ENCODE data around the gene FMNL2.
A peak's percentile ranks its signal among the peaks of the same experiment; 100 is the strongest.

The FMNL2 gene

DNA sequence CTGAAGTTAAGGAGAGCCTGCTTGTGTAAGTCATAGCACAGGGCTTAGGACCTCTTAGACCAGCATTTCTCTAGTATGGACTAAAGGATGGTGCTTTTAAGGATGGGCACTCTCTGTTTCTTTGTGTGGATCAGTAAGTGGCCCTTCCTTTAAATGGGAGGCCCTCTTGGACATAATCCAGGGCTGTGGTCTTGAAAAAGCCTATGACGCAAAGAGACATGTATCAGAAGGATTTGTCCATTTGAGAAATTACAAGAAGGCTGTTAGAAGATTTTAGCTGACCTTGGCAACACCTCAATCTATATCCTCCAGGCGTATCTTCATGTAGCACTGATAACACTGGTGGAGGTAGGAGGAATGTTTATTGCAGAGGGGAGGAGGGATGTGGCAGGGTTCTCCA is 303.1 kb downstream of the FMNL2 start:
- in situ Hi-C loops (cut with HindIII; ENCODE audit: low sequenced_read_pairs), result no loop called here
- TF ChIP-seq, protein P1, sequence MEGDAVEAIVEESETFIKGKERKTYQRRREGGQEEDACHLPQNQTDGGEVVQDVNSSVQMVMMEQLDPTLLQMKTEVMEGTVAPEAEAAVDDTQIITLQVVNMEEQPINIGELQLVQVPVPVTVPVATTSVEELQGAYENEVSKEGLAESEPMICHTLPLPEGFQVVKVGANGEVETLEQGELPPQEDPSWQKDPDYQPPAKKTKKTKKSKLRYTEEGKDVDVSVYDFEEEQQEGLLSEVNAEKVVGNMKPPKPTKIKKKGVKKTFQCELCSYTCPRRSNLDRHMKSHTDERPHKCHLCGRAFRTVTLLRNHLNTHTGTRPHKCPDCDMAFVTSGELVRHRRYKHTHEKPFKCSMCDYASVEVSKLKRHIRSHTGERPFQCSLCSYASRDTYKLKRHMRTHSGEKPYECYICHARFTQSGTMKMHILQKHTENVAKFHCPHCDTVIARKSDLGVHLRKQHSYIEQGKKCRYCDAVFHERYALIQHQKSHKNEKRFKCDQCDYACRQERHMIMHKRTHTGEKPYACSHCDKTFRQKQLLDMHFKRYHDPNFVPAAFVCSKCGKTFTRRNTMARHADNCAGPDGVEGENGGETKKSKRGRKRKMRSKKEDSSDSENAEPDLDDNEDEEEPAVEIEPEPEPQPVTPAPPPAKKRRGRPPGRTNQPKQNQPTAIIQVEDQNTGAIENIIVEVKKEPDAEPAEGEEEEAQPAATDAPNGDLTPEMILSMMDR (IDR thresholded peaks at IDR 0.05; ENCODE audit: low read depth, low read length), result no peak
- no peak overlapping the region for H3K4me3 ChIP-seq (ENCODE audit: low read depth, low read length)
- DNase-seq (ENCODE audit: low read depth, low spot score), result no peak

DNA sequence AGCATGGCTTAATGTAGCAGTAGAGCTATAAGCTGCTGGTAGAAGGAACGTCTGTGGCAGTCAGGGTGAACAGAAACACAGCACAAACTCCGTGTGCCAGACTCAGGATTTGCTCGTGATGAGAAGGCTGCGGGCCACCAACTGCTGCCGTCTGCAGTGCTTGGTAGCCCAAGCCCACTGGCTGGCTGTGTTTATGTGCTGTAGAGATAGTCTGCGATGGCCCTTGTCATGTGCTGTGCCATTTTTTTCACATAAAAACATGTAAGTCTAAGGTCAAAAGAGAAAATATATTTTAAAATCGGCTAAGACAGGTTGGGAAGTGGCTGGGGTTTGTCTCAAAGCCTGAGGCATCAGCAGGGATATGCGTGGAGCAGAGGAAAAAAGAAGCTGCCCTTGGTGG is 303.6 kb downstream of the FMNL2 start:
- no peak overlapping the region for H3K4me3 ChIP-seq (ENCODE audit: low read depth, low read length)
- TF ChIP-seq, protein P1 (IDR thresholded peaks at IDR 0.05; ENCODE audit: low read depth, low read length), result no peak
- no peak for DNase-seq (ENCODE audit: low read depth, low spot score)
- in situ Hi-C loops (cut with HindIII; ENCODE audit: low sequenced_read_pairs), result no loop called here

DNA sequence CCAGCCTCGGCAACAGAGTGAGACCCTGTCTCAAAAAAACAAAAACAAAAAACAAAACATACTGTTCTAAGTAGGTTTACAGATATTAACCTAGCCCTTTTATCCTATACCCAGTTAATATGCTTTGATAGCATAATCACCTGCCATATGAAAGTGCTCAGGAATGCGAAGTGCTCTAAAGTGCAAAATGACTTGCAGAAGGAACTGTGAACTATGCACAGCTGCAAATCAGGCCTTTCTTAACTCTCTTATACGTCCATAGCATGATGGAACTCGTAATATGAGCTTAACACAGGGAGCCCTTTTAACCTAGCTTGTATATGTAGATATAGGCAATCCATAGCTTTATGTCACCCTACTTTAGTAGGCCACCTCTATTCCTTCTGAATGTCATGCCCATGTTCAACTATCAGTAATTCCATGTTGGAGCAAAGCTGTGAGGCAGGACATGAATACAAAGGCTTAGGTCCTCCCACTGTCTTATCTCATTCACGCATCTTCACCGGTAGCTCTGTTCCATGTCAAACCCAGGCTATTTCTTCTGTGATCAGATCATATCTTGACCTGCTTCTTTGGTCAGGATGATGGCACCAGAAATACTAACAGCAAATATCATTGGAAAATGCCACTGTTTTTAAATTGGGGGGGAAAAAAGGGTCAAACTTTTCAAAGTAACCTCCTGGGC is 309.4 kb downstream of the FMNL2 start:
- TF ChIP-seq, protein P1 (IDR thresholded peaks at IDR 0.05; ENCODE audit: low read depth, low read length), result no peak
- DNase-seq (ENCODE audit: low read depth, low spot score), result no peak
- no peak overlapping the region for H3K4me3 ChIP-seq (ENCODE audit: low read depth, low read length)
- in situ Hi-C loops (cut with HindIII; ENCODE audit: low sequenced_read_pairs), result no loop called here

DNA sequence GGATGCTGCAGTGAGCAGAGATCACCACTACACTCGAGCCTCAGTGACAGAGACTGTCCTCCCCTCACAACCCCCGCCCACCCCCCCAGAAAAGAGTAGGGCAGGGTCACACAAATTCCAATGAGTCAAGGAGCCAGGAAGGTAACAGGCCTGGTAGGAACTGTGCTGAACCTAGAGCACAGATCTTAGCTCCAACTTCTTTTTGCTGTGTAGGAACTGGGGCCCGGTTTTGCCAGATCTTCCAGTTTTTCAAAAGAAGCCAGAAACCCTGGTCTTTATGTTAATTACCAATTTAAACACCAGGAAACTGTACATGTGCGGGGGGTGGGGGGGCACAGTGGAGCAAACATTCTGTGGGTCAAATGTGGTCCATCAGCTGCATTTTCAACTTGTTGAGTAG is 311.3 kb downstream of the FMNL2 start:
- in situ Hi-C loops (cut with HindIII; ENCODE audit: low sequenced_read_pairs), result no loop called here
- no peak for DNase-seq (ENCODE audit: low read depth, low spot score)
- TF ChIP-seq, protein P1 (IDR thresholded peaks at IDR 0.05; ENCODE audit: low read depth, low read length), result no peak
- H3K4me3 ChIP-seq (ENCODE audit: low read depth, low read length), result no peak overlapping the region

DNA sequence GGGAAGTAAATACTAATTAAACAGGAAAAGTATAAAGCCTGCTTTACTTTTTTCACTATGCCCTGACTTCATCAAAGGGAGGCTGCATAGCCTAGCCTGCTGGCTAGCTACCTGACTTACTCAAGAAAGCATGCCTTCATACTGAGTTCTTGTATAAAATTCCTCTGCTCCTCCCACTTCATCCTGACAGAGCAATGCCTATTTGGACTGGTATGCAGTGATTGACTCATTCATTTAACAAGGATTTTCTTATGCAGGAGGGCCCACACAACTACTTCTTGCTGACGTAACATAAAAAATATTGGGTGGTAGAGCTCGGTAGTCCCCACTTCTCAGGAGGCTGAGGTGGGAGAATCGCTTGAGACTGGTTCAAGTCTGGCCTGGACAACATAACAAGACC is 311.8 kb downstream of the FMNL2 start:
- no peak overlapping the region for H3K4me3 ChIP-seq (ENCODE audit: low read depth, low read length)
- DNase-seq (ENCODE audit: low read depth, low spot score), result peak; percentile 85
- TF ChIP-seq, protein P1 (IDR thresholded peaks at IDR 0.05; ENCODE audit: low read depth, low read length), result no peak
- in situ Hi-C loops (cut with HindIII; ENCODE audit: low sequenced_read_pairs), result no loop called here

DNA sequence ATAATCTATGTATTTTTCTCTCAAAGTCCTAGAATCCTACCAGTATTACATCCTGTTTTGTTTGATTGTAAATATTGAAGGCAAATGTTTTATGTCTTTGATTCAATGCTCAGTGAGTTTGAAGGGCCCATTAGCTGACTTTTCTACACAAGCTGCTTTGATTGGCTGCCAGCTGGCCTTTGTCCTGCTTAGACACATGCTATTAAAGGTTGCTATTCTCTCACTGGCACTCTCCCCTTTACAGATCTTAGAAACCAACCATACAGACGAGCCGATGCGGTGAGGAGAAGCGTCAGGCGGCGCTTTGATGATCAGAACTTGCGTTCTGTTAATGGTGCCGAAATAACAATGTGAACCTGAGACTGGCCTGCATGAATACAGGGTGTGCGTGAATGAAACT is 312.6 kb downstream of the FMNL2 start:
- H3K4me3 ChIP-seq (ENCODE audit: low read depth, low read length), result no peak overlapping the region
- in situ Hi-C loops (cut with HindIII; ENCODE audit: low sequenced_read_pairs), result no loop called here
- peak; percentile 62 for DNase-seq (ENCODE audit: low read depth, low spot score)
- TF ChIP-seq, protein P1 (IDR thresholded peaks at IDR 0.05; ENCODE audit: low read depth, low read length), result no peak

Measured in astrocyte of the spinal cord (primary cell).